WTC11 (cell line): ENCODE measurements around the gene ARHGAP19.

Source experiments
- ATF3 ChIP-seq: sonication (generic); formaldehyde crosslinking; conservative IDR thresholded peaks from 2 replicates; pipeline ENCODE4 v1.8.1; 2022; ENCODE audit warnings: mild to moderate bottlenecking, missing genetic modification reagents
- CTCF ChIP-seq: fragments of 200-600 bp; IDR thresholded peaks from 2 replicates; pipeline ENCODE4 v1.8.0; 2022; ENCODE audit warnings: antibody characterized with exemption
- SMAD3 ChIP-seq: sonication (generic); formaldehyde crosslinking; IDR thresholded peaks from 2 replicates; pipeline ENCODE4 v1.8.0; 2022; ENCODE audit warnings: missing genetic modification reagents, mild to moderate bottlenecking, borderline replicate concordance
- ZNF138 ChIP-seq: sonication (generic); formaldehyde crosslinking; conservative IDR thresholded peaks from 2 replicates; pipeline ENCODE4 v1.8.1; 2022; ENCODE audit warnings: mild to moderate bottlenecking, moderate library complexity, missing genetic modification reagents

- TF ChIP-seq ZNF138 (CRISPR knock-in tag) (no peak), ATF3 (CRISPR knock-in tag) (no peak), SMAD3 (CRISPR knock-in tag) (no peak), CTCF (no peak)
Observed at GRCh38 chr10:97229322-97230015, 63.0 kb downstream of the ARHGAP19 start.
